ENCODE results near the gene PCBP3. TPM values are rescaled to one million over a fixed set of nuclear protein-coding genes. Genes with fewer than 3 reads are reported as not detected.

The PCBP3 gene
- total RNA-seq, 1 experiment from 2014 or later = 1.4 TPM

GRCh38 chr21:45836694-45837670, 193.5 kb downstream of the PCBP3 start:
- intact Hi-C loops (cut with micrococcal nuclease; ENCODE audit: unreplicated experiment) = no loop called here
- CTCF ChIA-PET = no interaction called here
- Mint-ChIP-seq H3K9me3 (ENCODE audit: low read depth, unreplicated experiment) (peaks cover 4% of the 10 kb centered on the region), H3K27ac (ENCODE audit: unreplicated experiment) (no peak overlapping the region), H3K4me3 (ENCODE audit: low read depth, unreplicated experiment) (no peak overlapping the region), H3K4me1 (ENCODE audit: low read depth, unreplicated experiment) (no peaks in the 10 kb centered on the region), H3K27me3 (ENCODE audit: unreplicated experiment) (no peaks in the 10 kb centered on the region), H3K36me3 (ENCODE audit: insufficient read depth, unreplicated experiment) (no peaks in the 10 kb centered on the region)
- no TSS peak for BruUV-seq (replicated peaks)
- no peak for DNase-seq
- TF ChIP-seq CTCF (IDR thresholded peaks at IDR 0.05; ENCODE audit: unreplicated experiment) = no peak

GRCh38 chr21:45837936-45838335, 194.4 kb downstream of the PCBP3 start:
- H3K4me1 Mint-ChIP-seq (ENCODE audit: low read depth, unreplicated experiment) = no peaks in the 10 kb centered on the region
- DNase-seq = no peak
- H3K27me3 Mint-ChIP-seq (ENCODE audit: unreplicated experiment) = peaks cover 8% of the 10 kb centered on the region
- CTCF ChIA-PET = no interaction called here
- TF ChIP-seq CTCF (IDR thresholded peaks at IDR 0.05; ENCODE audit: unreplicated experiment) = no peak
- no peak overlapping the region for H3K4me3 Mint-ChIP-seq (ENCODE audit: low read depth, unreplicated experiment)
- H3K36me3 Mint-ChIP-seq (ENCODE audit: insufficient read depth, unreplicated experiment) = no peaks in the 10 kb centered on the region
- no peak overlapping the region for H3K27ac Mint-ChIP-seq (ENCODE audit: unreplicated experiment)
- H3K9me3 Mint-ChIP-seq (ENCODE audit: low read depth, unreplicated experiment) = peaks cover 4% of the 10 kb centered on the region
- BruUV-seq (replicated peaks) = no TSS peak
- intact Hi-C loops (cut with micrococcal nuclease; ENCODE audit: unreplicated experiment) = no loop called here

GRCh38 chr21:45838634-45839033, 195.1 kb downstream of the PCBP3 start:
- BruUV-seq (replicated peaks) = no TSS peak
- peaks cover 15% of the 10 kb centered on the region for H3K27me3 Mint-ChIP-seq (ENCODE audit: unreplicated experiment)
- H3K4me1 Mint-ChIP-seq (ENCODE audit: low read depth, unreplicated experiment) = no peaks in the 10 kb centered on the region
- no peaks in the 10 kb centered on the region for H3K36me3 Mint-ChIP-seq (ENCODE audit: insufficient read depth, unreplicated experiment)
- intact Hi-C loops (cut with micrococcal nuclease; ENCODE audit: unreplicated experiment) = no loop called here
- DNase-seq = no peak
- no peak overlapping the region for H3K27ac Mint-ChIP-seq (ENCODE audit: unreplicated experiment)
- peaks cover 4% of the 10 kb centered on the region for H3K9me3 Mint-ChIP-seq (ENCODE audit: low read depth, unreplicated experiment)
- no peak overlapping the region for H3K4me3 Mint-ChIP-seq (ENCODE audit: low read depth, unreplicated experiment)
- CTCF ChIA-PET = no interaction called here
- no peak for TF ChIP-seq CTCF (IDR thresholded peaks at IDR 0.05; ENCODE audit: unreplicated experiment)

GRCh38 chr21:45839274-45839673, 195.7 kb downstream of the PCBP3 start:
- H3K27ac Mint-ChIP-seq (ENCODE audit: unreplicated experiment) = no peak overlapping the region
- H3K27me3 Mint-ChIP-seq (ENCODE audit: unreplicated experiment) = peaks cover 15% of the 10 kb centered on the region
- no peaks in the 10 kb centered on the region for H3K4me1 Mint-ChIP-seq (ENCODE audit: low read depth, unreplicated experiment)
- no TSS peak for BruUV-seq (replicated peaks)
- no peak overlapping the region for H3K4me3 Mint-ChIP-seq (ENCODE audit: low read depth, unreplicated experiment)
- no peak for DNase-seq
- CTCF ChIA-PET = no interaction called here
- intact Hi-C loops (cut with micrococcal nuclease; ENCODE audit: unreplicated experiment) = no loop called here
- H3K9me3 Mint-ChIP-seq (ENCODE audit: low read depth, unreplicated experiment) = peaks cover 4% of the 10 kb centered on the region
- no peak for TF ChIP-seq CTCF (IDR thresholded peaks at IDR 0.05; ENCODE audit: unreplicated experiment)
- H3K36me3 Mint-ChIP-seq (ENCODE audit: insufficient read depth, unreplicated experiment) = no peaks in the 10 kb centered on the region
